ENCODE measurements around the gene REXO4.

DNA sequence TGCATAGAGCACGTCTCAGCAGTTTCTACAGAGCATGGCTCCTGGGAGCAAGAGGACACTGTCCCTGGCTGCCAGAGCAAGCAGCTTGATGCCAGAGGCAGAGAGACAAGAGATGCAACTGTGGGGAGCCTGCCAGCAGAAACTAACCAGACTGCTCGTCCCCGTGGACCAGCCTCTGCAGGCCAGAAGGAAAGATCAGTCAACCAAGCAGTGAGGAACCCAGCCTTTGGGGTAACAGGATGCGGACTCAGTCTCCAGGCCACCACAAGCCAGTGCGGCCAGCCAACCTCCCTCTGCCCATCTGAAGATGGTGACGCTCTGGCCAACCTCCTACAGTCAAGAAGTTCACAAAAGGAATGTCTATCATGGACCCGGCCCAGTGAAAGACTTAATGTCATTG lies 45.7 kb downstream of the REXO4 start:
- TF ChIP-seq FOXA1 (IDR thresholded peaks at IDR 0.05) (no peak), NR2F2 (IDR thresholded peaks at IDR 0.05) (no peak), RAD21 (IDR thresholded peaks at IDR 0.05) (no peak), FOXA2 (IDR thresholded peaks at IDR 0.05) (no peak), TAF1 (conservative IDR thresholded peaks at IDR 0.05) (no peak), YY1 (IDR thresholded peaks at IDR 0.05) (no peak)
- TF ChIP-seq, protein P1, sequence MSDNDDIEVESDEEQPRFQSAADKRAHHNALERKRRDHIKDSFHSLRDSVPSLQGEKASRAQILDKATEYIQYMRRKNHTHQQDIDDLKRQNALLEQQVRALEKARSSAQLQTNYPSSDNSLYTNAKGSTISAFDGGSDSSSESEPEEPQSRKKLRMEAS (IDR thresholded peaks at IDR 0.05) = no peak
- TF ChIP-seq, protein P2, sequence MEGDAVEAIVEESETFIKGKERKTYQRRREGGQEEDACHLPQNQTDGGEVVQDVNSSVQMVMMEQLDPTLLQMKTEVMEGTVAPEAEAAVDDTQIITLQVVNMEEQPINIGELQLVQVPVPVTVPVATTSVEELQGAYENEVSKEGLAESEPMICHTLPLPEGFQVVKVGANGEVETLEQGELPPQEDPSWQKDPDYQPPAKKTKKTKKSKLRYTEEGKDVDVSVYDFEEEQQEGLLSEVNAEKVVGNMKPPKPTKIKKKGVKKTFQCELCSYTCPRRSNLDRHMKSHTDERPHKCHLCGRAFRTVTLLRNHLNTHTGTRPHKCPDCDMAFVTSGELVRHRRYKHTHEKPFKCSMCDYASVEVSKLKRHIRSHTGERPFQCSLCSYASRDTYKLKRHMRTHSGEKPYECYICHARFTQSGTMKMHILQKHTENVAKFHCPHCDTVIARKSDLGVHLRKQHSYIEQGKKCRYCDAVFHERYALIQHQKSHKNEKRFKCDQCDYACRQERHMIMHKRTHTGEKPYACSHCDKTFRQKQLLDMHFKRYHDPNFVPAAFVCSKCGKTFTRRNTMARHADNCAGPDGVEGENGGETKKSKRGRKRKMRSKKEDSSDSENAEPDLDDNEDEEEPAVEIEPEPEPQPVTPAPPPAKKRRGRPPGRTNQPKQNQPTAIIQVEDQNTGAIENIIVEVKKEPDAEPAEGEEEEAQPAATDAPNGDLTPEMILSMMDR (IDR thresholded peaks at IDR 0.05; ENCODE audit: low read depth, low read length, missing input control) = no peak
- TF ChIP-seq, protein P3, sequence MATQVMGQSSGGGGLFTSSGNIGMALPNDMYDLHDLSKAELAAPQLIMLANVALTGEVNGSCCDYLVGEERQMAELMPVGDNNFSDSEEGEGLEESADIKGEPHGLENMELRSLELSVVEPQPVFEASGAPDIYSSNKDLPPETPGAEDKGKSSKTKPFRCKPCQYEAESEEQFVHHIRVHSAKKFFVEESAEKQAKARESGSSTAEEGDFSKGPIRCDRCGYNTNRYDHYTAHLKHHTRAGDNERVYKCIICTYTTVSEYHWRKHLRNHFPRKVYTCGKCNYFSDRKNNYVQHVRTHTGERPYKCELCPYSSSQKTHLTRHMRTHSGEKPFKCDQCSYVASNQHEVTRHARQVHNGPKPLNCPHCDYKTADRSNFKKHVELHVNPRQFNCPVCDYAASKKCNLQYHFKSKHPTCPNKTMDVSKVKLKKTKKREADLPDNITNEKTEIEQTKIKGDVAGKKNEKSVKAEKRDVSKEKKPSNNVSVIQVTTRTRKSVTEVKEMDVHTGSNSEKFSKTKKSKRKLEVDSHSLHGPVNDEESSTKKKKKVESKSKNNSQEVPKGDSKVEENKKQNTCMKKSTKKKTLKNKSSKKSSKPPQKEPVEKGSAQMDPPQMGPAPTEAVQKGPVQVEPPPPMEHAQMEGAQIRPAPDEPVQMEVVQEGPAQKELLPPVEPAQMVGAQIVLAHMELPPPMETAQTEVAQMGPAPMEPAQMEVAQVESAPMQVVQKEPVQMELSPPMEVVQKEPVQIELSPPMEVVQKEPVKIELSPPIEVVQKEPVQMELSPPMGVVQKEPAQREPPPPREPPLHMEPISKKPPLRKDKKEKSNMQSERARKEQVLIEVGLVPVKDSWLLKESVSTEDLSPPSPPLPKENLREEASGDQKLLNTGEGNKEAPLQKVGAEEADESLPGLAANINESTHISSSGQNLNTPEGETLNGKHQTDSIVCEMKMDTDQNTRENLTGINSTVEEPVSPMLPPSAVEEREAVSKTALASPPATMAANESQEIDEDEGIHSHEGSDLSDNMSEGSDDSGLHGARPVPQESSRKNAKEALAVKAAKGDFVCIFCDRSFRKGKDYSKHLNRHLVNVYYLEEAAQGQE (IDR thresholded peaks at IDR 0.05) = no peak
- TF ChIP-seq, protein P4, sequence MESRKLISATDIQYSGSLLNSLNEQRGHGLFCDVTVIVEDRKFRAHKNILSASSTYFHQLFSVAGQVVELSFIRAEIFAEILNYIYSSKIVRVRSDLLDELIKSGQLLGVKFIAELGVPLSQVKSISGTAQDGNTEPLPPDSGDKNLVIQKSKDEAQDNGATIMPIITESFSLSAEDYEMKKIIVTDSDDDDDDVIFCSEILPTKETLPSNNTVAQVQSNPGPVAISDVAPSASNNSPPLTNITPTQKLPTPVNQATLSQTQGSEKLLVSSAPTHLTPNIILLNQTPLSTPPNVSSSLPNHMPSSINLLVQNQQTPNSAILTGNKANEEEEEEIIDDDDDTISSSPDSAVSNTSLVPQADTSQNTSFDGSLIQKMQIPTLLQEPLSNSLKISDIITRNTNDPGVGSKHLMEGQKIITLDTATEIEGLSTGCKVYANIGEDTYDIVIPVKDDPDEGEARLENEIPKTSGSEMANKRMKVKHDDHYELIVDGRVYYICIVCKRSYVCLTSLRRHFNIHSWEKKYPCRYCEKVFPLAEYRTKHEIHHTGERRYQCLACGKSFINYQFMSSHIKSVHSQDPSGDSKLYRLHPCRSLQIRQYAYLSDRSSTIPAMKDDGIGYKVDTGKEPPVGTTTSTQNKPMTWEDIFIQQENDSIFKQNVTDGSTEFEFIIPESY (IDR thresholded peaks at IDR 0.05) = no peak
